Fibroblast of pulmonary artery (primary cell): ENCODE measurements around the gene SLC7A6.

Experiments used
- DNase-seq: peaks from one replicate; pipeline ENCODE4 v3.0.0-alpha.2; 2010; ENCODE audit warnings: low read depth
- H3K4me3 ChIP-seq: replicated peaks from 2 replicates; pipeline ENCODE4 v1.5.1; 2011; ENCODE audit warnings: low read depth, mild to moderate bottlenecking, control low read depth, low read length, moderate library complexity
- CTCF ChIP-seq: IDR thresholded peaks from 2 replicates; pipeline ENCODE4 v1.5.1; 2011; ENCODE audit warnings: mild to moderate bottlenecking, control low read depth, low read length, inconsistent platforms; ENCODE audit errors: missing control alignments

SLC7A6 gene

DNA sequence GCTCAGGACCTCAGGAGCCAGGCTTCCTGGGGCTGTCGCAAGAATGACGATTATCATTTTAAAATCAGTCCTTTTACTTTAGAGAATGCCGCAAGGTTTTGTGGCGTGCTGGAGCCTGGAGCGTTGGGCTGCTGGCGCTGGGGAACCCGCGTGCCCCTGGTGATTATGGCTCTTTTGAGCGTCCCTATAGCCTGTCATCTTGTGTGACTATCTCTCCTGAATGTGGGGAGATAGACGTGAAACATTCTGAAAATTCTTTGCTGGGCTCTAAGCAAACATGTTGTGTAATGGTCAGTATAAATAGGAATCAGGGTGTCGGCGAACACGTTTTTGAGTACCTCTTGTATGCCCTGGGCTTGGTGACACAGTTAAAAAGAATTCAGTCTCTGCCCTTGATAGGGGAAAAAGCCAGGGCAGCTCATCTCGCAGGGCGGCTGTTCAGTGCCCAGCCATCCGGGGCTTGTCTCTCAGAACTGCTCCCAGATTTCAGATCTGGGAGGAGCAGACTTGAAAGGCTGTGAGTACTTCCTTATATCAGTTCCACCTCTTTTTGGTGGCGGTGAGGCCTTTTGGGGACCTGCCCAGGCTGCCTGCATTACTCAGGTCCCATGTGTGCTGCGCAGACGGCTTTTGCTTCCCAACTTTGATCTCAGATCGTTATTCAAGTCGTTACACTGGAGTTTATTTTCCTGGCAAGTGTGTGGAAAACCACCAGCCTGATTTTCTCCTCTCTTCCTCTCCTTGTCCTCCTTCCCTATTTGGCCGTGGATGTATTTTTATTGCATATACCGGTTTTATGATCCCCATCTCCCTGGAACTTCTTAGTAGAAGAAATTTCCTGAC is 973 bp downstream of the SLC7A6 start:
- no peak for TF ChIP-seq CTCF
- peak overlapping the region; percentile 89 for H3K4me3 ChIP-seq
- peak; percentile 64 for DNase-seq

DNA sequence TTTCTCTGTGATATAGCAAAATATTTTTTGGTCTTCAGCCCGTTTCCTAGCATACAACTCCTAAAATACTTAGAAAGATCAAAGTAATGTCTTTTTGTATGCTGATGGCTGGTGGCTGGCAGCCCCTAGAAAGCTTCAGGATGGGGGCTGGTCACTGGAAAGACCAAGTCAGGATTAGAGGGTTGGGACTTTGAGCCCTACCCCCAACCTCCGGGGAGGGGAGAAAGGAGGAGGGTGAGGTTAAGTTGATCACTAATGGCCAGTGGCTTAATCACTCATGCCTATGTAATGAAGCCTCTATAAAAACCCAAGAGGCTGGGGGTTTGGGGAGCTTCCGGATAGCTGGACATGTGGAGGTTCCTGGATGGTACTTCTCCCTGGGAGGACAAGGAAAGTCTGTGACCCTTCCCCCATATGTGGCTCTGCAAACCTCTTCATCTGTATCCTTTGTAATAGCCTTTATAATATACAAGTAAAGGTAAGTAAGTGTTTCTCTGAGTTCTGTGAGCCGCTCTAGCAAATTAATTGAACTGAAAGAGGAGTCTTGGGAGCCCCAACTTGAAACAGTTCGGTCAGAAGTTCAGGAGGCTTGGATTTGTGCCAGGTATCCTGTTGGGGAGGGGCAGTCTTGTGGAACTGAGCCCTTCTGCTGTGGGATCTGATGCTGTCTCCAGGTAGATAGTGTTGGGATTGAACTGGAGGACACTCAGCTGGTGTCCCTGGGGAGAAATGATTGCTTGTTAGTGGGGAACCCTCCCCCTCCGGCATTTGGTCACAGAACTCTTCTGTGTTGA is 3.5 kb downstream of the SLC7A6 start:
- TF ChIP-seq CTCF = no peak
- H3K4me3 ChIP-seq = no peak overlapping the region
- no peak for DNase-seq

- no peak for TF ChIP-seq CTCF
- no peak overlapping the region for H3K4me3 ChIP-seq
- DNase-seq = no peak
These were observed 5.5 kb downstream of the SLC7A6 start for GRCh38 chr16:68269793-68270192.

GRCh38 chr16:68270353-68270752 is 6.0 kb downstream of the SLC7A6 start:
- TF ChIP-seq CTCF = no peak
- no peak overlapping the region for H3K4me3 ChIP-seq
- DNase-seq = no peak

GRCh38 chr16:68272507-68273209 is 8.3 kb downstream of the SLC7A6 start:
- no peak overlapping the region for H3K4me3 ChIP-seq
- no peak for TF ChIP-seq CTCF
- no peak for DNase-seq

DNA sequence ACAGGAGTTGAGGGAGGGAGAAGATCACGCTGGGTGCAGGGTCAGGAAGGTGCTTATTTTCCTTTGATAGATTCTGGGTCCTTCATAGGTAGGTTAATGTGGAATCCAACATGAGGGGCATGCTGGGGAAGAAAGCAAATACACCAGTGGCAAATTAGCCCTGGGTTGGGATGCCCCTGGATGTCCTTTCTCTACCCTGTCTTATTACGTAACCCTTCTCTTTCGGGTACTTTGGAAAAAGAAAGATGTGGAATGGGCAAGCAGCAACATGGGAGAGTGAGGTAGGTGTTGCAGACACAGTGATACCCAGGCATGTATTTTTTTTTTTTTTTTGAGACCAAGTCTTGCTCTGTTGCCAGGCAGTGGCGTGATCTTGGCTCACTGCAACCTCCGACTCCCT is 9.1 kb downstream of the SLC7A6 start:
- DNase-seq = no peak
- no peak for TF ChIP-seq CTCF
- H3K4me3 ChIP-seq = no peak overlapping the region
